ENCODE results near the gene ITPR2.
"Not testable (repeated sequence)": the region's sequence is repeated elsewhere in the genome, so short reads cannot be mapped to it uniquely, and the experiment has no call there.

The ITPR2 gene

GRCh38 chr12:26730481-26731350 is 102.3 kb downstream of the ITPR2 start:
- no peak for DNase-seq (ENCODE audit: low read depth in 2 of 2)

- DNase-seq (ENCODE audit: low read depth in 2 of 2) = not testable (repeated sequence)
Observed at GRCh38 chr12:26729137-26729671, 103.8 kb downstream of the ITPR2 start.

GRCh38 chr12:26728205-26729050 is 104.6 kb downstream of the ITPR2 start:
- no peak for DNase-seq (ENCODE audit: low read depth in 2 of 2)

- DNase-seq (ENCODE audit: low read depth in 2 of 2) = no peak
Observed at GRCh38 chr12:26727482-26728204, 105.4 kb downstream of the ITPR2 start.

DNA sequence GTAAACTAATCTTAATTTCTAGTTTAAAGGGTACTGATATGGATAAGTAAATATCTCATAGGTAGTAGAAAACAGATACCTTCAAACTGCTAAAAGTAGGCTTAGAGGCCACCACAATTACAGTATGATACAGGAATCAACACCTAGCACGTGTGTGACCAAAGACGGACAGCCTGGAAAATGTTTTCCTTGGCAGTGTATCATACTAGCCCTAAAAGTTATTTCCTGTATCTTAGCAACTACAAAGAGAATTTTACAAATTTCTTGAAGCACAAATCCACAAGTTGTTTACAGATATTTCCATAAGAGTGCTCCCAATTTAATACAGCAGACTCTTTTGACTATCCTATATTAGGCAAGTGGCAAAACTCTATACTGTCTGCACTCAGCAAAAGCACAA is 106.0 kb downstream of the ITPR2 start:
- no peak for DNase-seq (ENCODE audit: low read depth in 2 of 2)

DNA sequence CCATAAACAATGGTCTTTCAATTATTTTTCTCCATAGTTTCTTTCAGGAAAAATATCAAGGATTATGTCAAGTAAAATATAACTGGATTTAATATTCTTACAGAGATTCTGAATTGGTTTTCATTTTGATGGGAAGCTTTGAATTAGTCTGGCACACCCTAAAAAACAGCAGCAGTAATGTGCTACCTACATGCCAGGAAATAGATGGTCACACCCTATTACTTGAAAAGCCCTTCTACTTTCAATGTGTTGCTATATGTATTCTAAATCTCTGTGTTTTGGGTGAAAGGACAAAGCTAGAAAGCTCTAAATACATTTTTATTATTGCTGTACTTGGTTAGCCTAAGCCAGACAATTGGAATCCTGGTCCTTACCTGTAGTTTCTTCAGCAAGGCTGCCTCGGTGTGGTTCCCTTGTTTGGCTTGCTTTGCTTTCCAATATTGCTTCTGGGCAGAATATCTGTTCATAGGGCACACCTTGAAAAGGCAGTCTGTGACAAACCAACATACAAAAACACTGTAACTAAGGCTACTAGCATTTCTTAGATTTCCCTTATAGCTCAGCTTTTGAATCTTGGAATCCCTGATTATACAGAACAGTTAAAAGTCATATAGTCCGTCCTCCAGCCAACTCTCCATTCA is 107.6 kb downstream of the ITPR2 start:
- no peak for DNase-seq (ENCODE audit: low read depth in 2 of 2)

GRCh38 chr12:26724309-26724702 is 108.7 kb downstream of the ITPR2 start:
- DNase-seq (ENCODE audit: low read depth in 2 of 2) = no peak

- no peak for DNase-seq (ENCODE audit: low read depth in 2 of 2)
Observed at GRCh38 chr12:26723379-26724308, 109.3 kb downstream of the ITPR2 start.

- no peak for DNase-seq (ENCODE audit: low read depth in 2 of 2)
Observed at GRCh38 chr12:26721800-26722199, 111.2 kb downstream of the ITPR2 start.

DNA sequence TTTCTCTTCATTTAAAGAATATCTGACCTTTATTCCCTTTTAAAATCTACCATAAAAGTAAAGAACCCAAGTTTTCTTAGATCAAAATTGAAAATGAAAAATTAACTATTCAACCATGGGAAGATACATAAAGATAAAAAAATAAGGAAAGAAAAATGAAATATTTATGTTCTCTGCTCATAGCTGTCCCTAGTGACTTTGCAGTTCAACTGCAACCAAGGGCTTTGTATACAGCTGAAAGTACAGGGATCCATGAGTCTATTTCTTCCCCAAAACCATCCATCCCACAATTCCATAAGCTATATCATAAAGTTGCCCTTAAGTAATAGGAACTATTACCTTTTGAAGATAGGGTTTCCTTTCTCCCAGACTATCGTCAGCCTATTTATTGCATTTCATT is 113.1 kb downstream of the ITPR2 start:
- no peak for DNase-seq (ENCODE audit: low read depth in 2 of 2)

- no peak for DNase-seq (ENCODE audit: low read depth in 2 of 2)
Observed at GRCh38 chr12:26717757-26718156, 115.2 kb downstream of the ITPR2 start.

GRCh38 chr12:26715232-26715631 is 117.8 kb downstream of the ITPR2 start:
- no peak for DNase-seq (ENCODE audit: low read depth in 2 of 2)

DNA sequence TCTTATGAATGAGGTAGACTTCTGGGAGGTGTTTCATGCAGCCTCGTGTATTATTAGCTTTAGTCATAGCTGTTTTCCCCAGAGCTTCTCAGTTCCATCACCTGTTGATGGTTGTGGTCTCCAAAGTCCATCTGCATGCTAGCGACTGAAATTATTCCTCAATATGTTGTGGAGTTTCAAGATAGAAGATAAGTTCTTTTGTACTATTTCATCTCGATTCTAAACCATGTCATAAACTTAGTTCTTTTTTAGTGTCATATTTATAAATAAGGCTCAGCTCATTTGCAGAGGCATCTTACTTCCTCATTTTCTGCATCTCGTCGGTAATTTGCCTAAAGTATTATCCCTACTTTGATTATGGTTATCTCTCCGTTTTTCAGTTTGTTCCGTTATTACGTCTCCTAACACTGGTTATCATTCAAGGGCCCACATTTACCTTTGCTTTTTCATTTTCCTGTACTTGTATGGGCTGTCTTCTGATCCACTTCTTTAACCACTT is 119.1 kb downstream of the ITPR2 start:
- no peak for DNase-seq (ENCODE audit: low read depth in 2 of 2)

- no peak for DNase-seq (ENCODE audit: low read depth in 2 of 2)
Observed at GRCh38 chr12:26712892-26713291, 120.1 kb downstream of the ITPR2 start.

DNA sequence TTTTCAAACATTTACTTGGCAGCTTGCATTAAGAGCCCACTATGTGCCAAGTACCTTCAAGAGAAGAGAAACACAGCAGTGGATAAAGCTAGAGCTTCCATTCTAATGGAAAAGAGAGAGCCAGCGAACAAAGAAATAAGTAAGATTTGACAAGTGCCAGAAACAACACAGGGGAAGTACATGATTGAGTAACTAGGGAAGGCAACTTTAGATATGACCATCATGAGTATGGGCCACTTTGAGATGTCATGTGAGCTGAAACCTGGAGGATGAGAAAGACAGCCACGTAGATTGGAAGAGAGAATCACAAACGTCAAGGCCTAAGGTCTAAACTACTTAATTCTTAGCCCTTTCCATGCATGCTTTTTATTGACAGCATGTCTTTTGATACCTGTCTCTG is 121.4 kb downstream of the ITPR2 start:
- no peak for DNase-seq (ENCODE audit: low read depth in 2 of 2)

DNA sequence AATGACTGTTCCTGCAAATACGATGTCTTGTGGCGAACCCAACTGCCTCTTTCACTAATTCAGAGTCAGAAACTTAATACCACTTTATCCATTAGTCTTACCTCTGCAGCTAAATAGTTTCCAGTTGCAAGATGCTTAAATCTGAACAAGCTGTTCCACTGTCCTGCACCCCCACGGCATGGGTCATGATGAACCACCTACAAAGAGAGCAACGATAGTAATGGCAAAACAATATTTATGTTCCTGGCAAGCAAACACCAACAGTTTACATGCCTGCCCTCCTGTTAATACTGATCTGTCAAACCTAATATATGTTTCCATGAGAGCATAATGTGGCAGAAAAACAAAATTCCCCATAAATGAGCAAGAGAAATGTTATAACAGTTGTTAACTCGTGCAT is 121.9 kb downstream of the ITPR2 start:
- no peak for DNase-seq (ENCODE audit: low read depth in 2 of 2)

DNA sequence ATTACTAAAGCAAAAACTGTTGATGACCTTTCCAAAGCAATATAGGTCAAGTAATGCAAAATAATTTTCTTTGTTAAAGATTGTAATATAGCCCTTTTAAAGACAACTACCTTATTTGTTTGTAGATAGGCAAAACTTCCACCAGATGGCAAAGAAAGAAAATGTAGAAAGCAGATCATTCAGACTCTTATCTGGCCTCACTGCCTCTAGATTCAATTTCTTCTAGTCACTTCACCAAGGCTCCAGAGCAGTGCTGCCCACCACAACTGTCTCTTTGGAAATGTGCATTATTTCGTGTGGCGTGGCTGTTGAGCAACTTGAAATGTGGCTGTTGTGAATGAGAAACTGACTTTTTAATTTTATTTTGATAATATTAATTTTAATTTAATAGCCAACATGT is 127.1 kb downstream of the ITPR2 start:
- DNase-seq (ENCODE audit: low read depth in 2 of 2) = no peak

- no peak for DNase-seq (ENCODE audit: low read depth in 2 of 2)
Observed at GRCh38 chr12:26704684-26705460, 128.1 kb downstream of the ITPR2 start.

- no peak for DNase-seq (ENCODE audit: low read depth in 2 of 2)
Observed at GRCh38 chr12:26704214-26704613, 128.8 kb downstream of the ITPR2 start.

Data from stimulated activated CD8-positive, alpha-beta memory T cell treated with anti-CD3 and anti-CD28 coated beads, Interleukin-2, amount 100 ng/mL, for 48 hours (primary cell).